Endothelial cell (in vitro differentiated cells): ENCODE measurements around the gene DPYSL5. TPM values are rescaled to one million over a fixed set of nuclear protein-coding genes. Genes with fewer than 3 reads are reported as not detected.

Experiments
- DNase-seq: peaks from one replicate; pipeline ENCODE4 v3.0.0; 2021; ENCODE audit warnings: low spot score
- H3K27ac Mint-ChIP-seq: one replicate; pipeline ENCODE4 v1.8.0; 2021; ENCODE audit warnings: mixed read lengths, inconsistent platforms; ENCODE audit not compliant: unreplicated experiment
- H3K27me3 Mint-ChIP-seq: one replicate; pipeline ENCODE4 v1.8.0; 2021; ENCODE audit warnings: mild to moderate bottlenecking, moderate library complexity, mixed read lengths, inconsistent platforms; ENCODE audit not compliant: unreplicated experiment
- H3K36me3 Mint-ChIP-seq: one replicate; pipeline ENCODE4 v1.8.0; 2021; ENCODE audit warnings: mild to moderate bottlenecking, low read depth, mixed read lengths, inconsistent platforms; ENCODE audit not compliant: unreplicated experiment
- H3K4me1 Mint-ChIP-seq: one replicate; pipeline ENCODE4 v1.8.0; 2021; ENCODE audit warnings: mild to moderate bottlenecking, mixed read lengths, inconsistent platforms; ENCODE audit not compliant: unreplicated experiment
- H3K4me3 Mint-ChIP-seq: one replicate; pipeline ENCODE4 v1.8.0; 2021; ENCODE audit warnings: mild to moderate bottlenecking, mixed read lengths, inconsistent platforms; ENCODE audit not compliant: unreplicated experiment
- H3K9me3 Mint-ChIP-seq: one replicate; pipeline ENCODE4 v1.8.0; 2021; ENCODE audit warnings: mixed read lengths, inconsistent platforms; ENCODE audit not compliant: unreplicated experiment
- CTCF ChIP-seq: fragments of 200-600 bp; sonication (generic); IDR thresholded peaks from one replicate; pipeline ENCODE4 v1.5.0; 2021; ENCODE audit warnings: antibody characterized with exemption; ENCODE audit not compliant: unreplicated experiment
- total RNA-seq: library from RNA; stranded (reverse); fragmentation: NEBNext Ultra II Directional; extraction: Animal tissue kit (Norgen Biotek cat#: 25700); gene quantifications from one replicate; pipeline ENCODE4 v1.2.1, GENCODE V29; 2021; ENCODE audit not compliant: unreplicated experiment

The DPYSL5 gene
- total RNA-seq, 1 donor from 2014 or later, result 0.23 TPM

GRCh38 chr2:26911911-26912861 lies 64.3 kb downstream of the DPYSL5 start:
- no peak for DNase-seq
- Mint-ChIP-seq H3K4me3 (no peak overlapping the region), H3K4me1 (no peaks in the 10 kb centered on the region), H3K36me3 (no peaks in the 10 kb centered on the region), H3K27me3 (peaks cover 3% of the 10 kb centered on the region), H3K27ac (no peak overlapping the region), H3K9me3 (no peaks in the 10 kb centered on the region)
- no peak for TF ChIP-seq CTCF

- no peak for TF ChIP-seq CTCF
- no peak for DNase-seq
- H3K36me3 Mint-ChIP-seq, result no peaks in the 10 kb centered on the region
- no peak overlapping the region for H3K4me3 Mint-ChIP-seq
- H3K4me1 Mint-ChIP-seq, result no peaks in the 10 kb centered on the region
- peaks cover 3% of the 10 kb centered on the region for H3K27me3 Mint-ChIP-seq
- H3K9me3 Mint-ChIP-seq, result no peaks in the 10 kb centered on the region
- no peak overlapping the region for H3K27ac Mint-ChIP-seq
These were observed 65.7 kb downstream of the DPYSL5 start for GRCh38 chr2:26913606-26913998.

GRCh38 chr2:26913999-26914658 lies 66.2 kb downstream of the DPYSL5 start:
- Mint-ChIP-seq H3K4me3 (no peak overlapping the region), H3K9me3 (no peaks in the 10 kb centered on the region), H3K4me1 (no peaks in the 10 kb centered on the region), H3K36me3 (no peaks in the 10 kb centered on the region), H3K27me3 (peaks cover 3% of the 10 kb centered on the region), H3K27ac (no peak overlapping the region)
- DNase-seq, result no peak
- no peak for TF ChIP-seq CTCF

- peaks cover 3% of the 10 kb centered on the region for H3K27me3 Mint-ChIP-seq
- TF ChIP-seq CTCF, result no peak
- no peak overlapping the region for H3K27ac Mint-ChIP-seq
- DNase-seq, result no peak
- H3K9me3 Mint-ChIP-seq, result no peaks in the 10 kb centered on the region
- H3K36me3 Mint-ChIP-seq, result no peaks in the 10 kb centered on the region
- H3K4me1 Mint-ChIP-seq, result no peaks in the 10 kb centered on the region
- no peak overlapping the region for H3K4me3 Mint-ChIP-seq
These were observed 66.9 kb downstream of the DPYSL5 start for GRCh38 chr2:26914659-26915310.
